ENCODE measurements around the gene C12orf76. TPM values are rescaled to one million over a fixed set of nuclear protein-coding genes. Genes with fewer than 3 reads are reported as not detected.

The C12orf76 gene
- total and polyA plus RNA-seq, 2 of the 4 experiments (the other 2 are of a cell fraction) = 5.0 to 7.1 TPM

GRCh38 chr12:110077800-110078199 lies 29.5 kb upstream of the C12orf76 start:
- Histone ChIP-seq H2BK120ac (ENCODE audit: low read depth, low read length) (no peak overlapping the region), H3K56ac (ENCODE audit: extremely low read depth, insufficient read depth, low read length) (no peak overlapping the region), H4K5ac (ENCODE audit: low read depth, low read length) (no peak overlapping the region), H4K8ac (ENCODE audit: low read depth in 2 of 2, low read length in 2 of 2) (no peak overlapping the region), H3K23ac (ENCODE audit: low read depth, low read length) (no peak overlapping the region), H2AFZ (replicated peaks; ENCODE audit: low read length, poor library complexity) (no peak overlapping the region), H3K9ac (ENCODE audit: low read depth, low read length) (no peak overlapping the region), H2BK5ac (ENCODE audit: low read depth, low read length, poor library complexity, severe bottlenecking) (no peak overlapping the region), H2AK5ac (ENCODE audit: low read depth, low read length) (no peak overlapping the region), H3K79me1 (ENCODE audit: low read depth in 1 of 2, low read length in 2 of 2) (no peaks in the 10 kb centered on the region), H4K91ac (ENCODE audit: insufficient read depth, low read depth, low read length) (no peak overlapping the region), H3K4ac (ENCODE audit: low read depth, low read length) (no peak overlapping the region), H3K4me2 (ENCODE audit: low read depth, low read length) (no peak overlapping the region), H3K27ac (ENCODE audit: insufficient read depth, low read length) (no peak overlapping the region), H3K9me1 (ENCODE audit: insufficient read depth, low read length) (peaks cover 4% of the 10 kb centered on the region; the same call in 1 of the 2 replicates), H4K20me1 (ENCODE audit: insufficient read depth, low read length) (no peaks in the 10 kb centered on the region), H2AK9ac (replicated peaks; ENCODE audit: low read depth, low read length, poor library complexity) (no peak overlapping the region), H2BK15ac (ENCODE audit: low read depth, low read length) (no peak overlapping the region), H3K4me3 (ENCODE audit: insufficient read depth, low read depth, low read length) (no peak overlapping the region), H3K14ac (replicated peaks; ENCODE audit: low read depth, low read length) (no peak overlapping the region), H3K27me3 (ENCODE audit: control insufficient read depth, insufficient read depth, low read length) (no peaks in the 10 kb centered on the region), H2BK20ac (ENCODE audit: low read depth, low read length) (no peak overlapping the region), H3K4me1 (ENCODE audit: control insufficient read depth, insufficient read depth, low read length) (0 out of 2 replicates have a peak, but pooled peaks cover 2% of the 10 kb centered on the region), H3K18ac (ENCODE audit: low read depth, low read length) (no peak overlapping the region), H3K9me3 (ENCODE audit: control insufficient read depth, insufficient read depth, low read length) (no peaks in the 10 kb centered on the region), H3K36me3 (ENCODE audit: control insufficient read depth, insufficient read depth, low read length) (no peaks in the 10 kb centered on the region)
- BruUV-seq (replicated peaks) = no TSS peak
- intact Hi-C loops (cut with micrococcal nuclease) (no loop called here), dilution Hi-C loops (cut with HindIII; ENCODE audit: low sequenced_read_pairs, unreplicated experiment) (no loop called here), in situ Hi-C loops (cut with MboI; ENCODE audit: low sequenced_read_pairs) (no loop called here)
- ChIA-PET CTCF (no interaction called here), POLR2A (ENCODE audit: unreplicated experiment) (interaction anchor here (0.6 kb wide), 1 partner anchor 211 kb away, joined by 4 read pairs; no protein-coding TSS in a partner anchor)
- WGBS, 2 experiments (ENCODE audit: extremely low coverage in 2 of 2, insufficient read length in 1 of 2) = no CpG with 5 or more reads among the region's 4 CpGs
- ATAC-seq (ENCODE audit: low read depth) = no peak
- no peak for DNase-seq
- no peak for TF ChIP-seq CHD1 (IDR thresholded peaks at IDR 0.05; ENCODE audit: low read depth, low read length)
- TF ChIP-seq BHLHE40 (IDR thresholded peaks at IDR 0.05; ENCODE audit: low read depth, low read length) = no peak
- TF ChIP-seq MAZ (IDR thresholded peaks at IDR 0.05; ENCODE audit: borderline replicate concordance, low read depth, low read length) = no peak
- no peak for TF ChIP-seq NFE2L2 (IDR thresholded peaks at IDR 0.05; ENCODE audit: low read depth, low read length)
- TF ChIP-seq RCOR1 (IDR thresholded peaks at IDR 0.05; ENCODE audit: insufficient replicate concordance, low read length) = no peak
- TF ChIP-seq MAFK (IDR thresholded peaks at IDR 0.05; ENCODE audit: low read depth, low read length) = no peak
- TF ChIP-seq MXI1 (IDR thresholded peaks at IDR 0.05; ENCODE audit: borderline replicate concordance, low read depth, low read length) = no peak
- no peak for TF ChIP-seq FOS (IDR thresholded peaks at IDR 0.05; ENCODE audit: low read depth, low read length)
- TF ChIP-seq CTCF (conservative IDR thresholded peaks at IDR 0.05; ENCODE audit: low read depth, low read length) = no peak
- no peak for TF ChIP-seq RFX5 (IDR thresholded peaks at IDR 0.05; ENCODE audit: low read depth, low read length)
- TF ChIP-seq USF2 (IDR thresholded peaks at IDR 0.05; ENCODE audit: low read depth, low read length) = no peak
- no peak for TF ChIP-seq ELK1 (IDR thresholded peaks at IDR 0.05; ENCODE audit: borderline replicate concordance, low read depth, low read length)
- no peak for TF ChIP-seq CEBPB (IDR thresholded peaks at IDR 0.05; ENCODE audit: low read depth, low read length)
- TF ChIP-seq SMC3 (IDR thresholded peaks at IDR 0.05; ENCODE audit: low read depth, low read length) = no peak
- TF ChIP-seq RAD21 (IDR thresholded peaks at IDR 0.05; ENCODE audit: low read length) = no peak
- TF ChIP-seq POLR2A (IDR thresholded peaks at IDR 0.05; ENCODE audit: low read depth, low read length) = no peak
